GM12891 (cell line): ENCODE results near the gene KCTD18.

Experiments used
- PAX5 ChIP-seq: IDR thresholded peaks from 2 replicates; pipeline ENCODE4 v1.6.1; 2011; ENCODE audit warnings: low read length, moderate library complexity, mild to moderate bottlenecking; ENCODE audit not compliant: insufficient read depth, severe bottlenecking
- POLR2A ChIP-seq: IDR thresholded peaks from 2 replicates; pipeline ENCODE4 v1.6.1; 2011; ENCODE audit warnings: low read depth, low read length, control low read depth
- POLR2AphosphoS5 ChIP-seq: IDR thresholded peaks from 2 replicates; pipeline ENCODE4 v1.6.1; 2011; ENCODE audit warnings: low read depth, low read length, control low read depth
- SPI1 ChIP-seq: IDR thresholded peaks from 2 replicates; pipeline ENCODE4 v1.6.1; 2011; ENCODE audit warnings: low read depth, low read length, control low read depth
- TAF1 ChIP-seq: IDR thresholded peaks from 2 replicates; pipeline ENCODE4 v1.6.1; 2011; ENCODE audit warnings: low read depth, low read length, control low read depth

GRCh38 chr2:200496696-200497095 is 13.2 kb downstream of the KCTD18 start:
- TF ChIP-seq POLR2A, result no peak
- no peak for TF ChIP-seq TAF1
- TF ChIP-seq POLR2AphosphoS5, result no peak
- TF ChIP-seq PAX5, result no peak
- TF ChIP-seq SPI1, result no peak
